COLO668 (cell line): Measurements from ENCODE around the gene NFYC.

Experiments used
- DNase-seq: peaks from one replicate; lab custom pipeline; 2025; ENCODE audit not compliant: unreplicated experiment; lab: John Stamatoyannopoulos, UW

The NFYC gene

DNA sequence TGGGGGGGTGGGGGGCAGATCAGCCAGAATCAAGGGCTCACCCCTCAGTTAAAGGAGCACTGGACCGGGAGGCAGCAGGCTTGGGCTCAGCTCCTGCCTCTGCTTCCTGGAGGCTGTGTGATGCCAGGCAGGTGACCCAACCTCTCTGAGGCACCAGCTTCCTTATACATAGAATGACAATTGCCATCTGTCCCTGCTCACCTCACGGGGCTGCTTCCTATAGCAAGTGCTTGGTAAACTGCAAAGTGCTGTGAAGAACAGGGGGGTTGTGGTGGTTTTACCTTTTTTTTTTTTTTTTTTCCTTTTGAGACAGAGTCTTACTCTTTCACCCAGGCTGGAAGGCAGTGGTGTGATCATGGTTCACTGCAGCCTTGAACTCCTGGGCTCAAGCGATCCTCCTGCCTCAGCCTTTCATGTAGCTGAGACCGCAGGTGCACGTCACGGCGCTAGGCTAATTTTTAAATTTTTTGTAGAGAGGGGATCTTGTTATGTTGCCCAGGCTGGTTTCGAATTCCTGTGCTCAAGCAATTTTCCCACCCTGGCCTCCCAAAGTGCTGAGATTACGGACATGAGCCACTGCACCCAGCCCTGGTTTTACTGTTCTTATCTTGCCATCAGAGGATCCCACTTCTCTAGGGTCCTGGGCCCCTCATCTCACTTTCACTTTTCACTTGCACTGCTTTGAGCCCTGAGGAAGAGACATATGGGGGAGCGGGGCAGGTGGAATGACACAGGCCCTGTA is 103.6 kb downstream of the NFYC start:
- no peak for DNase-seq

DNA sequence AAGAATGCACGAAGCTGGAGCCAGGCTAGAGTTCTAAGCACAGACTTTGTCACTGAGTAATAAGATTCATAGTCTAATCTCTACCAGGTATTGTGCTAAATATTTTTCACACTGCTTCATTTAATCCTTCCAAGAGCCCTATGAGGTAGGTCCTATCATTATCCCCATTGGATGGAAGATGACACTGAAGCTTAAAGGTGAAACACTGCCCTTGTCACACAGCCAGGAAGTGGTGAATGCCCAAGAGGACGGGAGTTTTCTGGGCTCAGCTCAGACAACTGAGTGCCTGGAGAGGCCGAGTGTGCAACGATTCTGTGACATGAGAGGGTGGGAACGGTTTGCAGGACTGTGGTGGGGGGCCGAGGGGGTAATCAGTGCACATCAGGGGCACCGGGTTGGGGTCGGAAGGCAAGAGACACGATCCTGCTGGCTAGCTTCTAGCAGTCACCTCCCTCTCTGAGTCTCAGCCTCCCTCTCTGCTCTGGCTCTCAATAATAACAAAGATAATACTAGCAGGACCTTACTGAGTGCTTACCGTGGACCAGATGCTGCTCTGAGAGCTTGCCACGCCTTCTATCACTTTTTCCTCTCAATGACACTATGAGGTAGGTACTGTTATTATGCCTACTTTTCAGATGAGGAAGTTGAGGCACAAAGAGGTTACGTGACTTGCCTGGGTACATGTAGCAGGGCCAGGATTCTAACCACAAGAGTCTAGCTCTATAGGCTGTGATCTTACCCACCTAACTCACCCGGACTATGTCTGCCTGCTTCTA is 104.5 kb downstream of the NFYC start:
- no peak for DNase-seq

DNA sequence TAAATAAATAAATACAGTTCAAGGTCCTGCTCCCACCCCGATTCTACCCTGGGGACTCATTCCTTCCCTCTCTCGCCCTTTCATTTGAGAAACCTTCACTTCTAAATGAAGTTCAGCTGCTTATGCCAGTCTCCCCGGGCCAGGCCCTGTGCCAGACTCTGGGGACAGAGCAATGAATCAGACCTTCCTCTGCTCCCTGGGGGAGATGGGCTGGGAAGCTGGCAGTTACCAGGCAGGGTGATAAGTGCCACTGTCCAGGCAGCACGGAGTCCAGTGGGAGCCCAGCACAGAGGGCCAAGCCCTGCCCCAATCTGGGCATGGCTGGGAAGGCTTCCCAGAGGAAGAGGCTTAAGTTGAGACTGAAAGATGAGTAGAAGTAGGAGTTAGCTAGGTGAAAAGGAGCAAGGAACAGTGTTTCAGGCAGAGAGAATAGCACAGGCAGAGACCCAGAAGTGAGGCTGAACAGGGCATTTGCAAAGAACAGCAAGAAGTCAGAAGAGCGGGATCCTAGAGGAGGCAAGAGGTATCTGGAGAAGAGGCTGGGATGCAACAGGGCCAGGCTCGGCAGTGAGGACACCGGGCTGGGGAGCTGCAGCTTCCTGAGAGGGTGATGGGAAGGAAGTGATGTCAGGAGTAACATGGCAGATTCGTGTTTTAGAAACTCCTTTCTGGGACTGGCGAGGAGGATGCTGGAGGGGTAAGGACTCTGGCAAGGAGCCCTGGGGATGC is 105.6 kb downstream of the NFYC start:
- DNase-seq, result no peak

DNA sequence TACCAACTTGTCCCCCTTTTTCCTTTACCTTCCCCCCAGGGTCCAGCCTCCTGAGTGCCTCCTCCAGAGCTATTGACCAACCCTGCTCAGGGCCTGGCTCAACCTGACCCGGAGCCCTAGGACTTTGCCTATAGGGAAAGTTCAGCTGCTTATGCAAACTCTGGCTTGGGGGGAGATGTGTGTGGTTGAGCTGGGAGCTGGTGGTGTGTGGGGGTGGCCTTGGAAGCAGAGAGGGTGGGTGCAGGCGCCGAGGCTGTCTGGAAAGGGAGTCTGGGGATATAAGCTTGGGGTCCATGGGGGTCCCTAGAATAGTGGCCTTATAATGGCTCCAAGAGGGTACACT is 106.1 kb downstream of the NFYC start:
- DNase-seq, result no peak

GRCh38 chr1:40798366-40799281 is 107.1 kb downstream of the NFYC start:
- DNase-seq, result no peak

DNA sequence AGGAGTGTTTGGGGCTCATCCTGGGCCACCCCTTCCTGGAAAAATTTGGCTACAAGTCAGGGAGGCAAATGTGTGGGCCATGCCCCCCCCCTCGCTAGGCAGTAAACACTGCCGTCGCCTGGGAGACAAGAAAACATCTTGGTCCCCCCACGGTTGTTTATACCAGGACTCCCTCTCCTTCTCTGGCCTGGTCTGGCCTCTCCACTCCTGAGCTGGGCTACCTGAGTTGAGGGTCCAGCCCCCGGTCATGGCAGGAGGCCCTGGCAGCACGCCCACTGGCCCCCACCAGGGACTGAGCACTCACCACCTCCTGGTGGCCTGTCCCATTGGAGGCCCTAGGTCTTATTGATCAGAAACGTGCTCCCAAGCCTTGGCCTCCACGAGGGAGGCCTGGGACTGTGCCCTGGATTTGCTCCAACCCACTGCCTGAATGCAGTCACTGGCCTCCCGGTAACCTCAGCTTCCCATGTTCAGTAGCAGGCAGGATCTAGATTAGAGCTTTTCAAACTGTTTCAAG is 107.9 kb downstream of the NFYC start:
- DNase-seq, result no peak

DNA sequence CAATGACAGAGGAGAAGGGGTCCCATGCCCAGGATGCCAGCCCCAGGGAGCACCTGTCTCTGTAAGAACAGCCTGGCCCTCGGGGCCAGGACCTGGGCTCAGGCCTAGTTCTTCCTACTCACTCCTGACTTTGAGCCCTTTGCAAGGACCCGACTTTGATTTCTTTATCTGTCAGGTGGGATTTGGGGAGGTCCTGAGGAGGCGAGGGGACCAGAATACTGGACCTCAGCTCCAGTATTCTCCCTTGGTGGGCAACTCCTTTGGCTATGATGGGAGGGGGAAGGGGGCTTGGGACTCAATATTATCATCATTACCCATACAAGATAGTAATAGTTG is 110.2 kb downstream of the NFYC start:
- no peak for DNase-seq

- DNase-seq, result peak; percentile 77
Measured at GRCh38 chr1:40802078-40802741, 110.7 kb downstream of the NFYC start.

GRCh38 chr1:40802742-40803113 is 111.2 kb downstream of the NFYC start:
- DNase-seq, result no peak

- no peak for DNase-seq
Measured at GRCh38 chr1:40803447-40803846, 111.9 kb downstream of the NFYC start.

DNA sequence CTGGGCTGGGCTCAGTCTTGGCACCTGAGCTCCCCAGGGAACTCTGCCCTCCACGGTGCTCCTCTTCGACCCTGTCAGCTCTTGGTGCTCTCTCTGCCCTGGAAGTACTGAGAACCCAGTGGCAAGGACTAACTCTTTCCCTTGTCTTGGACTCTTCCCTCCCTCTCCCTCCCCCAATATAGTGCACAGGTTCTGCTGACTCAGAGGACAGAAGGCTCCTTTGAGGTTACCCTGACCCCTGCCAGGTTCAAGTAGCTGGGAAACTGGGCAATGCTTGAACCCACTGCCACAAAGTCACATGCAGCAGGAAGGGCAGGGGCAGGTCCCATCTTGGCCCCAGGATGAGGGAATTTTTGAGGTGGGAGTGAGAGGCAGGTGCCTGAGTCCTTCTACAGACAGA is 112.4 kb downstream of the NFYC start:
- no peak for DNase-seq

- DNase-seq, result no peak
Measured at GRCh38 chr1:40806240-40806639, 114.7 kb downstream of the NFYC start.

DNA sequence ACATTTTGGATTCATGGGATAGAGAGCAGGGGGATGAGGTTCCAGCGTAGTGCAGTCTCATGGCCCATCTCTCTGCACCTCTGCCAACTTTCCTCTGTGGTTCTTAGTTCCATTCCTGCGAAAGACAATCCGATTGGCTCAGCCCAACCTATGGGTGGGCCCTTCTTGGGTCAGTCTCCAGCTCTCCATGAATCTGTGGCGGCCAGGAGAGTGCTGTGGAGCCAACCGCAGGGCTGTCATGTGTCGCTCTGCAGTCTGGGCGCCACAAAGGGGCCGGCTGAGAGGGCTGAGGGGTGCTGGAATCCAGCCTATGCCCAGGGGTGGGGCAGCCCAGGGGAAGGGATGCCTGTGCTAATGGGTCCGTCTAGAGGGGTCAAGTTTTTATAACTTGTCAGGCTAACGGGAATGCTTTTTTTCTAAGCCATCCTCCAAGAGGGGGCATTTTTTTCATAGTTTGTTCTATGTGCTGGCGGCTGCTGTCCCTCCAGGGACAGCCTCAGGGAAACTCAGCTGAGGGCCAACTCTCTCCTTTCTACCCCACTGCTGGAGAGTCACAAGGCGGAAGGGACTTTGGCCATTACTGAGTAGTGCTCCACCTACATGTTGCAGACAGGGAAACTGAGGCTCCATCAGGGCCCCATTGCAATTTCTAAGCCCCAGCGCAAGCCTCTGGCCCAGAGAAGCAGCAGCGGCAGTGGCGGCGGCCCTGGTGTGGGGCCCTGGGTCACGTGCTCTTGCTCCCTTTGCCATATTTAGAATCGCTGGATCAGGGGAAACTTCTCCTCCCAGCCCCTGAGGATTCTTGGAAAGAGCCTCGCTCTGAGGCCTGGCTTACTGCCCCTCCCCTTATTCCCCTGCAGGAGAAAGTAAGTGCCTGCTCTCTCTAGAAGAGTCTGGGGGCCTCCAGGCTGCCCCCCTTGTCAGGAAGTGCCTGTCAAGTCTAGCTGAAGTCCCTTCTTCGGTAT is 115.5 kb downstream of the NFYC start:
- DNase-seq, result no peak

GRCh38 chr1:40808002-40808401 is 116.5 kb downstream of the NFYC start:
- DNase-seq, result no peak

- DNase-seq, result no peak
Measured at GRCh38 chr1:40808444-40808843, 116.9 kb downstream of the NFYC start.

DNA sequence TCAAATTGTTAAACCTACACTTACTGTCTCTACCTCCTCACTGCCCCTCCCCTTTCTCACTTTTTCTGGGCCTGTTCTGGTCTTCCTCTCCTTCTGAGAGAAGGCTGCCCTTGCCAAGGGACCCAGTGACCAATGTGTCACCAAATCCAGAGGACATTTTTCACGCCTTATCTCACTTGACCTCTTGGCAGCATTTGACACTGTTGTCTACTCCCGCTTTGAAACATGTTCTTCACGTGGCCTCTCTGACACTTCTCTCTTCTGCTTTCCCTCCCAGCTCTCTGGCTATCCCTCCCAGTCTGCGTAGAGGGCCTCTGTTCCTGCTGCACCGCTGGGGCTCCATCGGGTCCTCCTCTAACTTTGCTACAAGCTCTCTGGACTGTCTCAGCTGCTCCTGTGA is 117.4 kb downstream of the NFYC start:
- no peak for DNase-seq

DNA sequence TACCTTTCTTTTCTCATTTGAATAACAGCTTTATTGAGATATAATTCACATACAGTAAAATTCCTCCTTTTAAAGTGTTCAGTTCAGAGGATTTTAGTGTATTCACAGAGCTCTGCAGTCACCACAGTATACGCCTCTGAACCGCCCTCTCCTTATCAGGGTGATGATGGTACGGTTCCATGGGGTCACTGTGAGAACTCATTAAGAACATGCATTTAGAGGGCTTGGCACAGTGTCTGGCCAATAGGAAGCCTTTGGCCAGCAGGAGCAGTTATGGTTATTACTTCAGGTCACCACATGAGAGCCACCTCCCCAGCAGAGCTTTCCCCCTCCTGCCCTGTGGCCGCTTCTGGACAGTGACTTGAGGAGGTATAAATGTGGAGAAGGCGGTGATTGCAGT is 119.4 kb downstream of the NFYC start:
- no peak for DNase-seq

DNA sequence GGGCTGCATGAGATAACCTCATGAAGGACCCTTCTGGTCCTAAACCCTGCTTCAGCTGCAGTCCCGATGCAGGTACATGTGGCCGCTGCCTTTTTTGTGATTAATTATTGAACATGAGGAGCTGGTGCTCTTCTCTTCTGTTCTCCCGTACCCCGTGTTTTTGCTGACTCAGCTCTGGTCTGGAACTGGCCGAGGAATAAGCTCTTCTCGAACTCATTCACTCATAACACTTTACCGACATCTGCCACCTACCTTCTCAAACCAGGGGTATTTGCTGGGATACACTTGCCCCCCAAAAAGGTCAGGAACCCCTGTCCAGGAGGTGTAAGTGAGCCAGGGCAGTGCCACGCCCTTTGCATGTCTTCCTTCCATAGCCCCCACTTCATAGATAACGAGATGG is 123.9 kb downstream of the NFYC start:
- DNase-seq, result no peak

DNA sequence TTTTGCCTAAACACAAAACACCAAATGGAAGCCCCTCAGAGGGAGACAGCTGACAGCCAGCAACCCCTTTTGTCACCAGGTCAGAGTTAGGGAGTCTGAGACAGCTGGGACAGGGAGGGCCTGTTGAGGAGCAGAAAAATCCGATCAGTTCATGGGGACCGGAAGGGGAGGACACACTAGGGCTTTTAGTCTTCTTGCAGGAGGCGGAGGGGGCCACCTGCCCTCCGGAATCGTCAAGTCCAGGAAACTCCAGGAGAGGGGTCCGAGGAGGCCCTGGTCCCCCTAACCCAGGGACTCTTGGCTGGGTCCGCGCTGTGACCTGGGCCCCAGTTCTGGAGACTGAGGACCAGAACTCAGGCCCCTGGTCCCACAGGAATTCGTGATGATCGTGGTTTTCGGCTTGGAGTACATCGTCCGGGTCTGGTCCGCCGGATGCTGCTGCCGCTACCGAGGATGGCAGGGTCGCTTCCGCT is 126.3 kb downstream of the NFYC start:
- DNase-seq, result no peak
